GM19328 (cell line): ENCODE results near the gene QRICH1.

ENCODE experiments used
- ATAC-seq: cut with Tn5 transposase; IDR thresholded peaks from one replicate; pipeline ENCODE4 v1.9.1; 2021; ENCODE audit warnings: mild to moderate bottlenecking, moderate library complexity; ENCODE audit not compliant: unreplicated experiment

QRICH1 gene

GRCh38 chr3:49035281-49035680 is 58.6 kb downstream of the QRICH1 start:
- ATAC-seq: no peak

GRCh38 chr3:49034650-49035049 is 59.2 kb downstream of the QRICH1 start:
- ATAC-seq: no peak

- no peak for ATAC-seq
Observed at GRCh38 chr3:49032646-49033304, 61.1 kb downstream of the QRICH1 start.

GRCh38 chr3:49030321-49030720 is 63.5 kb downstream of the QRICH1 start:
- ATAC-seq: no peak

- no peak for ATAC-seq
Observed at GRCh38 chr3:49029563-49029884, 64.3 kb downstream of the QRICH1 start.

GRCh38 chr3:49028673-49029562 is 65.0 kb downstream of the QRICH1 start, which contains the start of gene IMPDH2:
Gene IMPDH2 (minus strand): TSS chr3:49029398. CDS start chr3:49029350, 48 bp downstream.
- ATAC-seq: peak; percentile 93

GRCh38 chr3:49028298-49028672 is 65.6 kb downstream of the QRICH1 start:
- ATAC-seq: no peak

- no peak for ATAC-seq
Observed at GRCh38 chr3:49027634-49028033, 66.2 kb downstream of the QRICH1 start.

GRCh38 chr3:49026536-49026935 is 67.3 kb downstream of the QRICH1 start:
- ATAC-seq: no peak

- ATAC-seq: no peak
Observed at GRCh38 chr3:49025793-49026520, 67.9 kb downstream of the QRICH1 start.

- no peak for ATAC-seq
Observed at GRCh38 chr3:49025005-49025792, 68.7 kb downstream of the QRICH1 start.

- ATAC-seq: no peak
Observed at GRCh38 chr3:49024449-49024848, 69.4 kb downstream of the QRICH1 start.

GRCh38 chr3:49023775-49024174 is 70.1 kb downstream of the QRICH1 start:
- ATAC-seq: no peak

GRCh38 chr3:49022688-49023171 is 71.1 kb downstream of the QRICH1 start:
- ATAC-seq: no peak

GRCh38 chr3:49021813-49022687 is 71.8 kb downstream of the QRICH1 start, which contains the start of gene NDUFAF3:
Gene NDUFAF3 (plus strand): TSS chr3:49022121. CDS start chr3:49022145, 24 bp downstream.
- peak; percentile 45 for ATAC-seq

GRCh38 chr3:49021213-49021812 is 72.6 kb downstream of the QRICH1 start:
- ATAC-seq: peak; percentile 47

- no peak for ATAC-seq
Observed at GRCh38 chr3:49020330-49021212, 73.3 kb downstream of the QRICH1 start.

GRCh38 chr3:49019941-49020329 is 73.9 kb downstream of the QRICH1 start:
- no peak for ATAC-seq
